ENCODE results near the gene ZNF627. TPM values are rescaled to one million over a fixed set of nuclear protein-coding genes. Genes with fewer than 3 reads are reported as not detected.
A peak's percentile ranks its signal among the peaks of the same experiment; 100 is the strongest.
"Not testable (repeated sequence)": the region's sequence is repeated elsewhere in the genome, so short reads cannot be mapped to it uniquely, and the experiment has no call there.

ZNF627 gene
- total RNA-seq, 1 donor from 2014 or later, result 9.4 TPM

DNA sequence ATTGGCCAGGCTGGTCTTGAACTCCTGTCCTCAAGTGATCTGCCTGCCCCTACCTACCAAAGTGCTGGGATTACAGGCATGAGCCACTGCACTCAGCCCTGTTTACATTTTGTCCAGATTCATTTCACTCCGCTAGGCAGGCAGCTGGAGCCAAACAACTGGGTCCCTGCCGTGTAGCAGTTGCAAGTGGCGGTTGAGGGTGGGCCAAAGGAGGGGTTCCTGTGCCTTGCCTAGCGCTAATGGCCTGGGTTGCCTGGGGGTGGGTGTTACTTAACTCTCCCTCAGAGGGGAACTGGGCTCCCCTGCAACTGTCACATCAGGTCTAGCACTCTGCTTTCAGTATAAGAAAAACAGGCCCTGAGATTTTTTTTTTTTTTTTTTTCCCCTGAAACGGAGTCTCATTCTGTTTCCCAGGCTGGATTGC is 27.2 kb upstream of the ZNF627 start:
- intact Hi-C loops (cut with DNase I), result no loop called here
- H3K27ac ChIP-seq, result no peak overlapping the region
- no peaks in the 10 kb centered on the region for H3K27me3 ChIP-seq (ENCODE audit: low read depth)
- no peak overlapping the region for H3K4me3 ChIP-seq
- no peaks in the 10 kb centered on the region for H3K36me3 ChIP-seq
- no peak for ATAC-seq
- TF ChIP-seq, protein P1, sequence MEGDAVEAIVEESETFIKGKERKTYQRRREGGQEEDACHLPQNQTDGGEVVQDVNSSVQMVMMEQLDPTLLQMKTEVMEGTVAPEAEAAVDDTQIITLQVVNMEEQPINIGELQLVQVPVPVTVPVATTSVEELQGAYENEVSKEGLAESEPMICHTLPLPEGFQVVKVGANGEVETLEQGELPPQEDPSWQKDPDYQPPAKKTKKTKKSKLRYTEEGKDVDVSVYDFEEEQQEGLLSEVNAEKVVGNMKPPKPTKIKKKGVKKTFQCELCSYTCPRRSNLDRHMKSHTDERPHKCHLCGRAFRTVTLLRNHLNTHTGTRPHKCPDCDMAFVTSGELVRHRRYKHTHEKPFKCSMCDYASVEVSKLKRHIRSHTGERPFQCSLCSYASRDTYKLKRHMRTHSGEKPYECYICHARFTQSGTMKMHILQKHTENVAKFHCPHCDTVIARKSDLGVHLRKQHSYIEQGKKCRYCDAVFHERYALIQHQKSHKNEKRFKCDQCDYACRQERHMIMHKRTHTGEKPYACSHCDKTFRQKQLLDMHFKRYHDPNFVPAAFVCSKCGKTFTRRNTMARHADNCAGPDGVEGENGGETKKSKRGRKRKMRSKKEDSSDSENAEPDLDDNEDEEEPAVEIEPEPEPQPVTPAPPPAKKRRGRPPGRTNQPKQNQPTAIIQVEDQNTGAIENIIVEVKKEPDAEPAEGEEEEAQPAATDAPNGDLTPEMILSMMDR (IDR thresholded peaks at IDR 0.05), result no peak
- no peaks in the 10 kb centered on the region for H3K9me3 ChIP-seq
- H3K4me1 ChIP-seq, result no peaks in the 10 kb centered on the region
- DNase-seq, result no peak

- H3K4me3 ChIP-seq; DNase-seq; H3K9me3 ChIP-seq; ATAC-seq; intact Hi-C loops (cut with DNase I); H3K27me3 ChIP-seq (ENCODE audit: low read depth); H3K27ac ChIP-seq; H3K36me3 ChIP-seq: not testable (repeated sequence)
- H3K4me1 ChIP-seq, result peaks cover 20% of the 10 kb centered on the region
Observed at GRCh38 chr19:11573354-11573753, 23.9 kb upstream of the ZNF627 start.

GRCh38 chr19:11573763-11574162 is 23.5 kb upstream of the ZNF627 start:
- H3K4me1 ChIP-seq, result peaks cover 24% of the 10 kb centered on the region
- H3K36me3 ChIP-seq; H3K27me3 ChIP-seq (ENCODE audit: low read depth); ATAC-seq; intact Hi-C loops (cut with DNase I); H3K27ac ChIP-seq; DNase-seq; H3K4me3 ChIP-seq; H3K9me3 ChIP-seq: not testable (repeated sequence)

GRCh38 chr19:11574689-11575088 is 22.6 kb upstream of the ZNF627 start:
- no peaks in the 10 kb centered on the region for H3K9me3 ChIP-seq
- H3K36me3 ChIP-seq, result no peaks in the 10 kb centered on the region
- ATAC-seq (no peak), DNase-seq (no peak)
- intact Hi-C loops (cut with DNase I), result no loop called here
- no peak overlapping the region for H3K4me3 ChIP-seq
- TF ChIP-seq, protein P1 (IDR thresholded peaks at IDR 0.05), result no peak
- no peaks in the 10 kb centered on the region for H3K27me3 ChIP-seq (ENCODE audit: low read depth)
- H3K27ac ChIP-seq, result no peak overlapping the region
- H3K4me1 ChIP-seq, result peaks cover 33% of the 10 kb centered on the region

DNA sequence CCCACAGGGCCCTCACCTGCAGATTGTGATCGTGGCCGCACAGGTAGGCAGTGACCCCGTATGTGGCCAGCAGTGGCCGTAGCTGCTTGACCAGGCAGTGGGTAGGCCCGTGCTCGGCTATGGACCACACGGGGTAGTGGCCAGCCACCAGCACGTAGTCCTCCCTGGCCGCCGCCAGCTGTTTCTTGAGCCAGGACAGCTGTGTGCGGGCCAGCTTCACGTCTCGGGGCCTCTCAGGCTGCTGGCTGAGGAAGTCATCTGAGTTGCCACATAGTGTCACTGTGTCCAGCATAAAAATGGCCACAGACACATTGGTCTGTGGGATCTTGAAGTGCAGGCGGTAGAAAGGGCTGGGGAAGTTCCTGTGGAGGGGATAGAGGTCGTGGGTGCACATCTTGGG is 21.1 kb upstream of the ZNF627 start:
- intact Hi-C loops (cut with DNase I), result no loop called here
- no peaks in the 10 kb centered on the region for H3K9me3 ChIP-seq
- H3K36me3 ChIP-seq, result no peaks in the 10 kb centered on the region
- H3K4me1 ChIP-seq, result peaks cover 47% of the 10 kb centered on the region
- H3K4me3 ChIP-seq, result peak overlapping the region; percentile 64
- DNase-seq (peak; percentile 66), ATAC-seq (peak in 1 of 2 donors; percentile 27)
- TF ChIP-seq, protein P1 (IDR thresholded peaks at IDR 0.05), result no peak
- no peak overlapping the region for H3K27ac ChIP-seq
- no peaks in the 10 kb centered on the region for H3K27me3 ChIP-seq (ENCODE audit: low read depth)

- ATAC-seq (peak in 1 of 2 donors; percentile 45), DNase-seq (peak; percentile 63)
- H3K27me3 ChIP-seq (ENCODE audit: low read depth), result no peaks in the 10 kb centered on the region
- peaks cover 61% of the 10 kb centered on the region for H3K4me1 ChIP-seq
- intact Hi-C loops (cut with DNase I), result no loop called here
- H3K9me3 ChIP-seq, result no peaks in the 10 kb centered on the region
- TF ChIP-seq, protein P1 (IDR thresholded peaks at IDR 0.05), result no peak
- H3K27ac ChIP-seq, result peak within 1 kb of the TSS; percentile 82
- H3K4me3 ChIP-seq, result peak within 1 kb of the TSS; percentile 64
- H3K36me3 ChIP-seq, result no peaks in the 10 kb centered on the region
Observed at GRCh38 chr19:11577451-11578257, 19.6 kb upstream of the ZNF627 start, which contains the start of gene ACP5. TSS of gene ACP5 (minus strand) at chr19:11577645. CDS start at chr19:11577317, 328 bp downstream.

Data from lower lobe of right lung (tissue), 2 donors.